Hepatocyte (in vitro differentiated cells): ENCODE results near the gene MYOZ2.

Source experiments
- EZH2 ChIP-seq: fragments of 200-600 bp; sonication (generic); IDR thresholded peaks from 2 replicates; pipeline ENCODE4 v1.6.1; 2016; ENCODE audit warnings: antibody characterized with exemption, mild to moderate bottlenecking, borderline replicate concordance
- EZH2phosphoT487 ChIP-seq: fragments of 200-600 bp; sonication (generic); IDR thresholded peaks from one replicate; pipeline ENCODE4 v1.6.1; 2018; ENCODE audit warnings: antibody characterized with exemption, mild to moderate bottlenecking, low read depth, moderate library complexity; ENCODE audit not compliant: unreplicated experiment, severe bottlenecking
- TF ChIP-seq, protein P1 (sequence below): fragments of 200-600 bp; sonication (generic); IDR thresholded peaks from 2 replicates; pipeline ENCODE4 v1.5.1; 2016; ENCODE audit warnings: antibody characterized with exemption, mild to moderate bottlenecking; ENCODE audit not compliant: poor library complexity

DNA sequence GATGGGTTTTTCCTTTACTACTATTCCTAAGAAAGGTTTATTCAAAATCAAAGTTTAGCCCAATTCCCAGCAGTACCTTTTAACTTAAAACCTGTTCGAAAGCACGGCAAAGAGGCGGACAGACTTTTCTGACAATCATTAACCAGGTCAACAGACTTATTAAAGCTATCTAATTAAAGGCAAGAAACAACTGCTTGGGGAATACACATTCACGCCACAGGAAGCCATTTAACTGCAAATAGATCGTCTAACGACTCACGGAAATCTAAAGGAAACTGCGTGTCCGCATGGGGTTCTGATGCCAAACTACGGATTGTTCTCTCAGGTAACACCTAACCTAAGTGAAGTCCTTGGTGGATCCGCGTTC is 76.2 kb downstream of the MYOZ2 start:
- TF ChIP-seq EZH2 (no peak), EZH2phosphoT487 (no peak)
- TF ChIP-seq, protein P1, sequence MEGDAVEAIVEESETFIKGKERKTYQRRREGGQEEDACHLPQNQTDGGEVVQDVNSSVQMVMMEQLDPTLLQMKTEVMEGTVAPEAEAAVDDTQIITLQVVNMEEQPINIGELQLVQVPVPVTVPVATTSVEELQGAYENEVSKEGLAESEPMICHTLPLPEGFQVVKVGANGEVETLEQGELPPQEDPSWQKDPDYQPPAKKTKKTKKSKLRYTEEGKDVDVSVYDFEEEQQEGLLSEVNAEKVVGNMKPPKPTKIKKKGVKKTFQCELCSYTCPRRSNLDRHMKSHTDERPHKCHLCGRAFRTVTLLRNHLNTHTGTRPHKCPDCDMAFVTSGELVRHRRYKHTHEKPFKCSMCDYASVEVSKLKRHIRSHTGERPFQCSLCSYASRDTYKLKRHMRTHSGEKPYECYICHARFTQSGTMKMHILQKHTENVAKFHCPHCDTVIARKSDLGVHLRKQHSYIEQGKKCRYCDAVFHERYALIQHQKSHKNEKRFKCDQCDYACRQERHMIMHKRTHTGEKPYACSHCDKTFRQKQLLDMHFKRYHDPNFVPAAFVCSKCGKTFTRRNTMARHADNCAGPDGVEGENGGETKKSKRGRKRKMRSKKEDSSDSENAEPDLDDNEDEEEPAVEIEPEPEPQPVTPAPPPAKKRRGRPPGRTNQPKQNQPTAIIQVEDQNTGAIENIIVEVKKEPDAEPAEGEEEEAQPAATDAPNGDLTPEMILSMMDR, result no peak
